Stimulated activated CD4-positive, alpha-beta T cell treated with anti-CD3 and anti-CD28 coated beads, Interleukin-4, amount 100 ng/mL, for 1 hour (primary cell): ENCODE data around the gene CHIT1.
"Not testable (repeated sequence)": the region's sequence is repeated elsewhere in the genome, so short reads cannot be mapped to it uniquely, and the experiment has no call there.

ENCODE experiments used
- DNase-seq: peaks from one replicate; pipeline ENCODE4 v3.0.0-alpha.2; 2020

CHIT1 gene

GRCh38 chr1:203229471-203230135 lies at the start of gene CHIT1:
CHIT1 (minus strand) TSS chr1:203229673; CDS start chr1:203229636, 37 bp downstream.
- no peak for DNase-seq

- DNase-seq: no peak
These were observed 49.5 kb upstream of the CHIT1 start for GRCh38 chr1:203278885-203279406.

GRCh38 chr1:203278082-203278884 lies 48.8 kb upstream of the CHIT1 start:
- no peak for DNase-seq

- DNase-seq: no peak
These were observed 47.6 kb upstream of the CHIT1 start for GRCh38 chr1:203276916-203277545.

- no peak for DNase-seq
These were observed 46.9 kb upstream of the CHIT1 start for GRCh38 chr1:203276408-203276807.

GRCh38 chr1:203275656-203276272 lies 46.3 kb upstream of the CHIT1 start:
- no peak for DNase-seq

- DNase-seq: no peak
These were observed 45.3 kb upstream of the CHIT1 start for GRCh38 chr1:203274603-203275381.

- no peak for DNase-seq
These were observed 44.6 kb upstream of the CHIT1 start for GRCh38 chr1:203273869-203274602.

- DNase-seq: peak; percentile 94
These were observed 43.9 kb upstream of the CHIT1 start for GRCh38 chr1:203273206-203273868.

- DNase-seq: no peak
These were observed 43.2 kb upstream of the CHIT1 start for GRCh38 chr1:203272633-203273205.

- no peak for DNase-seq
These were observed 42.6 kb upstream of the CHIT1 start for GRCh38 chr1:203271962-203272632.

GRCh38 chr1:203271018-203271743 lies 41.7 kb upstream of the CHIT1 start:
- DNase-seq: peak; percentile 61

- DNase-seq: no peak
These were observed 41.0 kb upstream of the CHIT1 start for GRCh38 chr1:203270448-203270847.

- no peak for DNase-seq
These were observed 40.2 kb upstream of the CHIT1 start for GRCh38 chr1:203269654-203270020.

GRCh38 chr1:203268901-203269653 lies 39.6 kb upstream of the CHIT1 start:
- DNase-seq: no peak

- no peak for DNase-seq
These were observed 38.4 kb upstream of the CHIT1 start for GRCh38 chr1:203267912-203268311.

GRCh38 chr1:203267347-203267846 lies 37.9 kb upstream of the CHIT1 start:
- peak; percentile 70 for DNase-seq

- not testable (repeated sequence) for DNase-seq
These were observed 36.7 kb upstream of the CHIT1 start for GRCh38 chr1:203266140-203266539.
